Hypothalamus (tissue), 51 donors: ENCODE results near the gene MED4.
A peak's percentile ranks its signal among the peaks of the same experiment; 100 is the strongest.

ENCODE experiments used
- DNase-seq, 51 donors: peaks; one replicate each; lab custom pipeline; 2025; lab: John Stamatoyannopoulos, UW

Gene MED4

DNA sequence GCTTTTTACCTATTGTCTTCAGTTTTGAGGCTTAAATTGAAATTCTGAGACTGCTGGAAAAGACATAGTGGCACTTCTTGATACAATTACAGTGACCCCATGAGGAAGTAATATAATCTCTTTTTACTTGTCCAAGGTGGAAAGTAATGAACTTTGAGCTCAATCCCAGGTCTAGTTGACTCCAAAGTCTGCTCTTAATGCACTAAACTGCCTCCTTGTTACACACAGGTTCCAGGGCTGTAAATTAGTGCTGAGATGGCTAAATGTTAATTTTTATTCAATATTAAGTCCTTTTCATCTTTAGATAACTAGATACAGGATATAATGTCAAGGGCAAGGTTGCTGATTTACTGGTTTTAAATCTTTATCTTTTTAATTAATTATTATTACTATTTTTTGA lies 54.9 kb downstream of the MED4 start:
- no peak for DNase-seq

DNA sequence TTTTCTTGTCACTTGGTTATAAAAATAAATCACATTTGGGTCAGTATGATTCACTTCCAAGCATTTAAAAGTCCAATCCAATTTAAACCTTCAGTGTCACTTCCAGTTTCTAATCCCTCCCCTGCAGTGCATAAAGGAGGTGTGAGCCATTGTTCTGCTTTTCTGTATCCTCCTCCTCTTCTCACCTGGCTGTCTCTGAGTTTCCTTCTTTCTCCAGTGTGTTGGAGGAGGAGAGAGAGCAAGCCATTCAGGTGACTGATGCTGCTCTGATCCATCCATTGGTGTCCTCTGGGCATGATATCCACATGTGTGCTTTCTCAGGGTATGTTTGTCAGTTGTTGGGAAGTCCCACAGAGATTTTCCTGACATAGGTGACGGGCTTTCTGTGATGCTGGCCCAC lies 56.1 kb downstream of the MED4 start:
- peak in 1 of 51 donors; percentile 24 for DNase-seq

GRCh38 chr13:48037346-48038173 lies 57.3 kb downstream of the MED4 start, which contains the start of gene NUDT15:
TSS of gene NUDT15 (plus strand) at chr13:48037726. CDS start at chr13:48037747, 21 bp downstream.
- DNase-seq: peak; percentile 56 to 98 (median 91)

DNA sequence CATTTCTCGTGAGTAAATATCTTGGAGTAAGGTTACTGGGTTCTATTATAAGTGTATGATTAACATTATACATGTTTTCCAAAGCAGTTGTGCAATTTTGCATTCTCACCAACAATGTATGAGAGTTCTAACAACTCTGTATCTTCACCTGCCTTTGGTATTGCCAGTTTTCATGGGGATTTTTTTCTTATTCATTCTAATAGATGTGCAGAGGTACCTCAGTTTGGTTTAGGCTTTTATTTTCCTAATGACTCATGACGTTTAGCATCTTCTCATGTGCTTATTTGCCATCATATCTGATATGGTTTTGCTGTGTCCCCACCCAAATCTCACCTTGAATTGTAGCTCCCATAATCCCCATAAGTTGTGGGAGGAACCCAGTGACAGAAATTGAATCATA lies 65.0 kb downstream of the MED4 start:
- DNase-seq: no peak

- DNase-seq: no peak
These were observed 66.8 kb downstream of the MED4 start for GRCh38 chr13:48028066-48028465.
